GM19025 (cell line): ENCODE measurements around the gene PCYOX1L.

Source experiments
- ATAC-seq: cut with Tn5 transposase; IDR thresholded peaks from one replicate; pipeline ENCODE4 v1.9.1; 2021; ENCODE audit warnings: mild to moderate bottlenecking, low read depth, moderate library complexity; ENCODE audit not compliant: unreplicated experiment

The PCYOX1L gene

GRCh38 chr5:149366169-149366729 lies 8.4 kb downstream of the PCYOX1L start:
- no peak for ATAC-seq

DNA sequence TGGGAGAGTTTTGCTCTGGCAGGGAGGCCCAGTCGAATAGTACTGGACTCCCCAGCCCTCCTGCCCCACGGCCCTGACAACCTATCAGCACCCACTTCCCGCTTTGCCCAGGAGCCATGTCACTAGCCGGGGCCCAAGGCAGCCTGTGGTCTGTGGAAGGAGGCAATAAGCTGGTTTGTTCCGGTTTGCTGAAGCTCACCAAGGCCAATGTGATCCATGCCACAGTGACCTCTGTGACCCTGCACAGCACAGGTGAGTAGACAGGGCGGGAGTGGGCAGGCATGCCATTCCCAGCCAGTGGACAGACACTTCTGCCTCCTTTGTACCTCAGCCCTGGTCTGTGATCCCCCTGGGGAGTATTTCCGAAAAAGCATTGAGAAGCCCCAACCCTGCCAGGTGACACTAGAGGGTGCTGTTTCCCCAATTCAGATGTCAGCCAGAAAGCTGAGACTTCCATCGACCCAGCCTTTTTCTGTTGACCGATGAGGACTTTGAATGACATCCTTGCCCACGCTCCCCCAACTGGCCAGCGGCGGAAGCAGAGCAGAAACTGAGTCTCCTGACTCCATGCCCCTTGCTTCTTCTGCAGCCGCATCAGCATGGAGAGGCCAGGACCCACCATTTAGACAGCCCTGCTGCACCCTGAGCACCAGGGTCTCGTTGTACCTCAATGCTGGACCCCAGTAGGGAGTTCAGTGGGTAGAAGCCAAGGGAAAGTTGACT lies 9.6 kb downstream of the PCYOX1L start:
- ATAC-seq, result peak; percentile 79

DNA sequence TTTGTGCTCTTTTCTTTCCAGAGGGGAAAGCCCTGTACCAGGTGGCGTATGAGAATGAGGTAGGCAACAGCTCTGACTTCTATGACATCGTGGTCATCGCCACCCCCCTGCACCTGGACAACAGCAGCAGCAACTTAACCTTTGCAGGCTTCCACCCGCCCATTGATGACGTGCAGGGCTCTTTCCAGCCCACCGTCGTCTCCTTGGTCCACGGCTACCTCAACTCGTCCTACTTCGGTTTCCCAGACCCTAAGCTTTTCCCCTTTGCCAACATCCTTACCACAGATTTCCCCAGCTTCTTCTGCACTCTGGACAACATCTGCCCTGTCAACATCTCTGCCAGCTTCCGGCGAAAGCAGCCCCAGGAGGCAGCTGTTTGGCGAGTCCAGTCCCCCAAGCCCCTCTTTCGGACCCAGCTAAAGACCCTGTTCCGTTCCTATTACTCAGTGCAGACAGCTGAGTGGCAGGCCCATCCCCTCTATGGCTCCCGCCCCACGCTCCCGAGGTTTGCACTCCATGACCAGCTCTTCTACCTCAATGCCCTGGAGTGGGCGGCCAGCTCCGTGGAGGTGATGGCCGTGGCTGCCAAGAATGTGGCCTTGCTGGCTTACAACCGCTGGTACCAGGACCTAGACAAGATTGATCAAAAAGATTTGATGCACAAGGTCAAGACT lies 10.3 kb downstream of the PCYOX1L start:
- no peak for ATAC-seq

DNA sequence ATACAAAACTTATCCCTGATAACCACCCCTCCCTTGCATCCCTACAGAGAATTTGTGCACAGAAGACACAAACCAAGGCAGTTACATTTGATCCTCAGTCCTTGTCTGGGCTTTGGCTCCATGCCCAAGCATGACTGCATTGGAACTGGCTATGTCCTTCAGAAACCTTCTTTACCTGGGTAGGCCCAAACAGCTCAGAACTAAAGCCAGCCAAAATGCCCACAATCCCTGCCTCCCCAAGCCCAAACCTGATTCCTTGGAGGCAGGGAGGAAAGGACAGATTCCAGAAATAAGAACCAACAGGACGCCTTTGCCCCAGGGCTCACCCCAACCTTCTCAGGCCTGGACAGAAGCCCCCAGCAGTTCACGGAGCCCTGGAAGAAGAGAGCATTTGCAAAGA lies 13.0 kb downstream of the PCYOX1L start:
- ATAC-seq, result no peak

DNA sequence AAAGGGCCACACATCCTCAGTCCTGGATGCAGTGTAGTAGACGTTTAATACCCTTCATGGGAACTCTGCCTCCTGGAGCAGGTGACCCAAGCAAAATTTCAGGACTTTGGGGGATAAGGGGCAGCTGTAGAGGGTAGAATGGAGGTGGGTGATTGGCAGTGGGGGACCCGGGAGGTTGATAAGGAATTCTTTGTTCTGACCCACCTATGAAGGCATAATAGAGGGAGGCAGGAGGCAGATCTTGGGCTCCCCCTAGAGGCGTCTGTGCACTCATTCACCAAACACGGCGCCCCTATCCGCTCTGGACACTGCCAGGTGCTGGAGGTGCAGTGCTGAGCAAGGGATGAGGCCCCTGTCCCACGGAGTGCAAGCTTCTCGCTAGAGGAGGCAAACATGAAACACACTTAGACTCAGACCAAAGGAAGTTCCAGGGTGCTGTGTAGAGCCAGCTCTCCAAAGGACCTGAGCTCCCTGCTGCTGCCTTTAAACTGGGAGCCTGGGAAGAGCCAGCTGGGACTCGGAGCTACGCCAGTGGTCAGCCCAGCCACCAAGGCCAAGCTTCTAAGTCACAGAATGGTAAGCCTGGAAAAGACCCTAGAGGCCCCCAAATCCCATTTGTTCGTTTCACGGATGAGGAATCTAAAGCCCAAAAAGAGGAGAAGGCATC lies 13.6 kb downstream of the PCYOX1L start:
- ATAC-seq, result peak; percentile 65

- no peak for ATAC-seq
Observed at GRCh38 chr5:149372076-149372795, 14.4 kb downstream of the PCYOX1L start.

DNA sequence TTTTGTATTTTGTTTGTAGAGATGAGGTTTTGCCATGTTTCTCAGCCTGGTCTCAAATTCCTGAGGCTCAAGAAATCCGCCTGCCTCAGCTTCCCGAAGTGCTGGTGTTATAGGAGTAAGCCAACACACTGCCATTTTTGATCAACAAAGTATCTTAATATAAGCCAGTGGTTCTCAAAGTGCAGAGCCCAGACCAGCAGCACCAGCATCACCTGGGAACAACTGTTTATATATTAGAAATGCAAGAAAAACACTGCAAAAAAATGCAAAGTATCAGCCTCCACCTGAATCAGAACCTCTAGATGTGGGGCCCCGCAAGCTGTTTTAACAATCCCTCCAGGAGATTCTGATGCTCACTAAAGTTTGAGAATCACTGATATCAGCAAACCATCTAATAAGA lies 15.1 kb downstream of the PCYOX1L start:
- ATAC-seq, result no peak

DNA sequence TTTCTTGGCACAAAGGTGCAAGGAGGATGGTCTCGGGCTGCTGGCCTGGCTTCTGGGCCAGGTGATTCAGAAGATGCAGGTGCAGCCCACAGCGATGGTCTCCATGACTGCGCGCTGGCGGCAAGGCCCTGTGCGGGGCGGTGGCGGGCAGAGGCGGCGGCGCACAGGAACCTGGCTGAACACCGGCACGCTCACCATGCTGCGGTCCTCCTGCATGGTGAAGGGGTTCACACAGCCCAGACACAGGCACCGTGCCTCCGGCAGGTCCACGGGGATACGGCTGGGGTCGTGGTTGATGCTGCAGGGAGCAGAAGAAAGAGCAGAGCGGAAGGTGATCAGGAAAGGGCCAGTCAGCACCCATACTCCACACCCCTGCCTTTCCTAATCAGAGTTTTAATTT lies 16.5 kb downstream of the PCYOX1L start:
- no peak for ATAC-seq

DNA sequence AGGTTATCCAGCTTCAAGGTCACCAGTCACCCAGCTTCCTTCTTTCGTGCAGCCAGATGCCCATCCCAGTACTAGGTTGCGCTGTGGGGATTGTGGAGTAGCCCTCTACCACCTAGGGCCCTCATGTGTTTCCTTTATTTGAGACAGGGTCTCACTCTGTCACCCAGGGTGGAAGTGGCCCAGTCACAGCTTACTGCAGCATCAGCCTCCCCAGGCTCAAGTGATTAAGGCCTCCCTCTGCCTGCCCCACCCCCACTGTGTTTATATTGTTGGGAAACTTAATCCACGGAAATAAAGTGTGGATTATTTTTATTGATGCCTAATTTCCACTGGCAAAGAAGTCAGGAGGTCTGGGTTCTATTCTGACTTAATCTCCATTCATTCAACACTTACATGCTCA lies 17.0 kb downstream of the PCYOX1L start:
- ATAC-seq, result no peak

DNA sequence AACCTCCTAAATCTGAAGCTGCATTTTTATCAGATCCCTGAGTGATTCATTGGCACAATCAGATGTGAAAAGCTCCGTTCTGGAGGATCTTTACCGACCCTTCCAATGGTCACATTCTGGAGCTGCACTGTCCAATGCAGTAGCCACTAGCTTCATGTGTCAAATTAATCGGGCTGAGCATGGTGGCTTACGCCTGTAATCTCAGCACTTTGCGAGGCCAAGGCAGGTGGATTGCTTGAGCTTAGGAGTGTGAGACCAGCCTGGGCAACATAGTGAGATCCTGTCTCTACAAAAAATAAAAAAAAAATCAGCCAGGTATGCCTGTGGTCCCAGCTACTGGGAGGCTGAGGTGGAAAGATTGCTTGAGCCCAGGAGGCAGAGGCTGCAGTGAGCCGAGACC lies 17.6 kb downstream of the PCYOX1L start:
- no peak for ATAC-seq

- no peak for ATAC-seq
Observed at GRCh38 chr5:149376104-149376503, 18.3 kb downstream of the PCYOX1L start.

- ATAC-seq, result no peak
Observed at GRCh38 chr5:149376711-149377447, 19.0 kb downstream of the PCYOX1L start.

- no peak for ATAC-seq
Observed at GRCh38 chr5:149378241-149378820, 20.5 kb downstream of the PCYOX1L start.

GRCh38 chr5:149379177-149379761 lies 21.4 kb downstream of the PCYOX1L start, which contains the start of gene IL17B:
Gene IL17B (minus strand): TSS chr5:149379292. CDS start chr5:149379225, 67 bp downstream.
- ATAC-seq, result no peak

GRCh38 chr5:149379818-149380374 lies 22.1 kb downstream of the PCYOX1L start:
- no peak for ATAC-seq

- ATAC-seq, result no peak
Observed at GRCh38 chr5:149380466-149381121, 22.7 kb downstream of the PCYOX1L start.

DNA sequence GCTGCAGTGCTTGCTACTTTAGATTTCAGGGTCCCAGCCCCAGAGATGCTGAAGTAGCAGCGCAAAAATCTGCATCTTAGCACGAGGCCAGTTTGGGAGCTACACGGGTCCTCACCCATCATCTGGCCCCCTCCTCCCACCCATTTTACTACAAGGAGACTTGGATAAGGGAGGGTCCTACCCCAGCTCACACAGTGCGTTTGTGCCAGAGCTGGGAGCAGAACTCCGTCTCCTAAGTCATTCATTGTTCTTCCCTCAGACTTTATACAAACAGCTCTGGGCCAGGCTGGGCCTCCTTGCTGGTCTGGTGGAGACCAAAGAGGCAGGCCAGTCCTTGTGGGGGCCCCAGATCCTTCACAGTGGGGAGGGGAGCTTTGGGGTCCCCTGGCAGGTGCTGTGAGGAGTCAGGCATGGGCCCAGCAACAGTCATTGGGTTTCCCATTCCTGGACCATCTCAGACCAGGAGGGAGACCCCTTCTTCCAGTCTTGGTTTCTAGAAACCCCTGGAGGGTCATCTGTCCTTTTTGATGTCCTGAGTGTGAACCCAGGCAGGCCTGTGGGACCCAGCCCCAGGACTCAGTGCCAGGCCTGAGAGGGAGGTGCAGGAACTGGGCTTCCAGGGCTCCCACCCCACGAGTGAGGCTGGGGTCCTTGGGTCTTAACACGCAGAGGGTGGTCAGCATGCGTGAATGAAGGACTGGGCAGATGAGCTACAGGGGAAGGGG lies 23.6 kb downstream of the PCYOX1L start:
- no peak for ATAC-seq

- peak; percentile 67 for ATAC-seq
Observed at GRCh38 chr5:149381986-149382338, 24.1 kb downstream of the PCYOX1L start.
